K562 (cell line): ENCODE data around the gene EGR1. TPM values are rescaled to one million over a fixed set of nuclear protein-coding genes. Genes with fewer than 3 reads are reported as not detected.

Source experiments
- ATAC-seq: fragments of 200-7000 bp; cut with Tn5 transposase; 3 replicates; pipeline ENCODE4 v1.9.1; 2020; ENCODE audit warnings: moderate library complexity
- BruUV-seq: library from RNA; stranded (reverse); fragments of 400-500 nt; replicated peaks from 2 replicates; lab custom pipeline; 2021; lab: Mats Ljungman, UMichigan
- CTCF ChIA-PET: fragments of 300-600 bp; formaldehyde crosslinking; extraction: SDS; loops from one replicate; lab custom pipeline; 2021; ENCODE audit warnings: low intra/inter-chr PET ratio; lab: Yijun Ruan, JAX
- POLR2A ChIA-PET: fragments of 300-600, 350-650 bp; sonication (Branson Sonifier 250); formaldehyde crosslinking; extraction: SDS; loops from one replicate; lab custom pipeline; 2021; ENCODE audit warnings: antibody characterized with exemption, inconsistent platforms; lab: Yijun Ruan, JAX
- DNase-seq, 4 experiments: peaks; one replicate each; pipeline versions ENCODE4 v3.0.0 to v3.0.0-alpha.2; 2011 to 2018; ENCODE audit warnings: low spot score in 3 of 4, mixed read lengths in 3 of 4; ENCODE audit errors: extremely low read depth in 1 of 4
- FAIRE-seq: peaks from 2 replicates; lab custom pipeline; 2011; peaks lifted over from hg19 to GRCh38; lab: Jason Lieb, UNC
- H2AFZ ChIP-seq: 2 replicates; pipeline ENCODE4 v1.6.0; 2011; ENCODE audit warnings: low read depth, low read length, control low read depth, inconsistent platforms
- H3K27ac ChIP-seq: fragments of 200-600 bp; 3 replicates; pipeline ENCODE4 v1.8.0; 2011; ENCODE audit warnings: low read depth, mild to moderate bottlenecking, control low read depth, inconsistent platforms, low read length, moderate library complexity, mixed read lengths; ENCODE audit errors: extremely low read depth
- H3K27me3 ChIP-seq, 2 experiments: fragments of 300-600 bp in 1 of 2; 2 replicates in 1 of 2; 3 replicates in 1 of 2; pipeline versions ENCODE4 v1.6.0 to v1.8.0; 2011; ENCODE audit warnings: inconsistent platforms in 2 of 2, low read length in 2 of 2, mild to moderate bottlenecking in 1 of 2, mixed read lengths in 1 of 2, moderate library complexity in 1 of 2; ENCODE audit not compliant: control insufficient read depth in 2 of 2, insufficient read depth in 2 of 2
- H3K36me3 ChIP-seq: fragments of 300-600 bp; 3 replicates; pipeline ENCODE4 v1.8.0; 2011; ENCODE audit warnings: mild to moderate bottlenecking, low read length, inconsistent platforms; ENCODE audit not compliant: control insufficient read depth, insufficient read depth
- H3K4me1 ChIP-seq, 2 experiments: fragments of 200-600 bp in 1 of 2; replicated peaks in 1 of 2; 2 replicates in 1 of 2; 3 replicates in 1 of 2; pipeline versions ENCODE4 v1.5.1 to v1.8.0; 2011; ENCODE audit warnings: inconsistent platforms in 2 of 2, low read length in 2 of 2, mild to moderate bottlenecking in 1 of 2, mixed read lengths in 1 of 2, moderate library complexity in 1 of 2; ENCODE audit not compliant: control insufficient read depth in 2 of 2, insufficient read depth in 2 of 2
- H3K4me2 ChIP-seq: 2 replicates; pipeline ENCODE4 v1.6.1; 2011; ENCODE audit warnings: low read length, control low read depth, inconsistent platforms, mixed read lengths; ENCODE audit not compliant: insufficient read depth
- H3K4me3 ChIP-seq: fragments of 200-600 bp; sonication (generic), shearing (Covaris generic); 2 replicates; pipeline ENCODE4 v1.5.1; 2016; ENCODE audit warnings: control low read depth, inconsistent platforms
- H3K79me2 ChIP-seq: fragments of 200-600 bp; 3 replicates; pipeline ENCODE4 v1.8.0; 2011; ENCODE audit warnings: low read length, inconsistent platforms; ENCODE audit not compliant: control insufficient read depth, insufficient read depth
- H3K9ac ChIP-seq, 2 experiments: 2 replicates each; pipeline versions ENCODE4 v1.6.0 to v1.6.1; 2011; ENCODE audit warnings: low read depth in 2 of 2, low read length in 2 of 2, control low read depth in 1 of 2, inconsistent platforms in 1 of 2, mild to moderate bottlenecking in 1 of 2, mixed read lengths in 1 of 2; ENCODE audit not compliant: insufficient read depth in 1 of 2
- H3K9me1 ChIP-seq: one replicate; pipeline ENCODE4 v1.6.0; 2011; ENCODE audit warnings: inconsistent platforms, mild to moderate bottlenecking, low read length, moderate library complexity; ENCODE audit not compliant: control insufficient read depth, insufficient read depth
- H3K9me3 ChIP-seq: replicated peaks from 2 replicates; pipeline ENCODE4 v1.5.1; 2011; ENCODE audit warnings: low read depth, low read length, inconsistent platforms; ENCODE audit not compliant: control insufficient read depth, insufficient read depth
- H4K20me1 ChIP-seq: replicated peaks from 2 replicates; pipeline ENCODE4 v1.6.1; 2011; ENCODE audit warnings: low read length, inconsistent platforms, mixed read lengths; ENCODE audit not compliant: control insufficient read depth, insufficient read depth
- ATF7 ChIP-seq: fragments of 450-650 bp; IDR thresholded peaks from 2 replicates; pipeline ENCODE4 v1.7.1; 2014; ENCODE audit warnings: mild to moderate bottlenecking, moderate library complexity
- BRF2 ChIP-seq: IDR thresholded peaks from 3 replicates; pipeline ENCODE4 v1.6.1; 2011; ENCODE audit warnings: borderline replicate concordance, mild to moderate bottlenecking; ENCODE audit not compliant: insufficient read length, insufficient read depth
- CBX1 ChIP-seq: sonication (generic); IDR thresholded peaks from 2 replicates; pipeline ENCODE4 v1.6.1; 2016; ENCODE audit warnings: antibody characterized with exemption, low read depth, mild to moderate bottlenecking
- CHD1 ChIP-seq: fragments of 200-600 bp; sonication (generic); IDR thresholded peaks from one replicate; pipeline ENCODE4 v1.6.1; 2012; ENCODE audit warnings: mild to moderate bottlenecking, moderate library complexity, low read length, inconsistent platforms
- ELF4 ChIP-seq: fragments of 450-650 bp; formaldehyde crosslinking; IDR thresholded peaks from 2 replicates; pipeline ENCODE4 v1.4.0; 2022; ENCODE audit warnings: missing genetic modification characterization
- GTF2F1 ChIP-seq: IDR thresholded peaks from 2 replicates; pipeline ENCODE4 v1.6.1; 2011; ENCODE audit warnings: low read depth, low read length, improper control_type of control experiment
- LCOR ChIP-seq: sonication (generic); formaldehyde crosslinking; IDR thresholded peaks from 2 replicates; pipeline ENCODE4 v1.8.0; 2022; ENCODE audit warnings: mild to moderate bottlenecking, missing genetic modification reagents
- NFIC ChIP-seq: fragments of 450-650 bp; IDR thresholded peaks from 2 replicates; pipeline ENCODE4 v1.6.1; 2017; ENCODE audit warnings: mild to moderate bottlenecking, inconsistent platforms
- TBP ChIP-seq: optimal IDR thresholded peaks from 2 replicates; pipeline ENCODE3; 2011; ENCODE audit warnings: low read depth, low read length, improper control_type of control experiment
- TEAD1 ChIP-seq, 2 experiments: fragments of 450-650 bp in 1 of 2; sonication (generic) in 1 of 2; formaldehyde crosslinking; IDR thresholded peaks; 2 replicates each; pipeline versions ENCODE4 v1.4.0 to v1.8.0; 2020 to 2022; ENCODE audit warnings: mild to moderate bottlenecking in 2 of 2, missing genetic modification reagents in 1 of 2
- ZNF444 ChIP-seq: fragments of 250-450 bp; sonication (Bioruptor Pico); IDR thresholded peaks from 2 replicates; pipeline ENCODE4 v1.4.0; 2020; ENCODE audit warnings: mild to moderate bottlenecking, moderate library complexity
- ZNF586 ChIP-seq: fragments of 450-650 bp; formaldehyde crosslinking; conservative IDR thresholded peaks from 2 replicates; pipeline ENCODE4 v1.4.0; 2020; ENCODE audit warnings: mild to moderate bottlenecking, moderate library complexity
- WGBS: fragments of 100-300 bp; shearing (Covaris generic); methylation state at CpG from one replicate; pipeline ENCODE4 v1.1.6; 2016; ENCODE audit warnings: low coverage, mixed read lengths; ENCODE audit not compliant: insufficient coverage; ENCODE audit errors: missing lambda C conversion rate; 5-methylcytosine and 5-hydroxymethylcytosine counted together
- in situ Hi-C: fragments of 300-500 bp; cut with MboI; formaldehyde crosslinking; loops from 4 replicates; pipeline ENCODE4 v1.15.0; 2018; ENCODE audit warnings: inconsistent platforms, mixed read lengths
- intact Hi-C: fragments of 100-400 bp; cut with micrococcal nuclease; formaldehyde crosslinking; loops from 2 replicates; pipeline ENCODE4 v1.14.2; 2022
- polyA plus RNA-seq, 8 experiments: library from polyadenylated mRNA; depleted of rRNA in 4 of 8; stranded (reverse) in 5 of 8; unstranded in 3 of 8; fragments of >200 nt; fragmentation: Nextera tagmentation in 2 of 8; fragmentation: Illumina TruSeq in 1 of 8; extraction: Ambion mirVana in 2 of 8; extraction: Trizol in 1 of 8; gene quantifications; 2 replicates each; pipeline versions ENCODE4 v1.2.1 to v1.2.3, GENCODE V29; 2011 to 2014; ENCODE audit warnings: inconsistent platforms in 1 of 8, missing spikeins in 1 of 8
- total RNA-seq, 7 experiments: library from RNA; depleted of rRNA in 6 of 7; stranded (reverse); fragments of >200 nt in 6 of 7; fragmentation: Illumina TruSeq in 2 of 7; extraction: Trizol in 2 of 7; gene quantifications; 2 replicates each; pipeline versions ENCODE4 v1.2.1 to v1.2.3, GENCODE V29; 2011 to 2021; ENCODE audit warnings: low replicate concordance in 1 of 7
- TF ChIP-seq, protein P1 (sequence below): fragments of 250-450 bp; sonication (Bioruptor Pico); IDR thresholded peaks from 2 replicates; pipeline ENCODE4 v1.8.0; 2021; ENCODE audit warnings: mild to moderate bottlenecking, moderate library complexity

EGR1 gene
- total and polyA plus RNA-seq, 9 of the 15 experiments (the other 6 are each of a cell fraction or from before 2014, with no cell fraction given): 1.3 to 132 (median 21.5) TPM

GRCh38 chr5:138498376-138498775, 33.1 kb downstream of the EGR1 start:
- BruUV-seq: no TSS peak
- H3K36me3 ChIP-seq: no peaks in the 10 kb centered on the region
- no peaks in the 10 kb centered on the region; the same call in 2 of the 3 replicates for H3K79me2 ChIP-seq
- H3K9me3 ChIP-seq: no peaks in the 10 kb centered on the region
- in situ Hi-C loops: no loop called here
- intact Hi-C loops: no loop called here
- ChIA-PET POLR2A (interaction anchor here (0.6 to 2.9 kb wide), 3 partner anchors 12 to 292 kb away, joined by 3 to 11 read pairs (median 6); partner anchors contain the start of gene EGR1), CTCF (interaction anchor here (1.6 kb wide), 1 partner anchor 34 kb away, joined by 3 read pairs; no protein-coding TSS in a partner anchor)
- H3K4me3 ChIP-seq: no peak overlapping the region
- FAIRE-seq (no peak), DNase-seq (no peak), ATAC-seq (no peak)
- no peak overlapping the region for H2AFZ ChIP-seq
- H3K4me1 ChIP-seq: peaks cover 5 to 7% of the 10 kb centered on the region in 2 experiments; a peak in 4 of 5 replicates
- 6% methylated on average over 4 of the region's 4 CpGs for WGBS
- H4K20me1 ChIP-seq: no peaks in the 10 kb centered on the region
- no peaks in the 10 kb centered on the region for H3K27me3 ChIP-seq
- TF ChIP-seq NFIC: peak; percentile 71
- no peak for TF ChIP-seq BRF2
- no peaks in the 10 kb centered on the region for H3K9me1 ChIP-seq
- H3K9ac ChIP-seq: no peak overlapping the region
- no peak overlapping the region for H3K4me2 ChIP-seq
- H3K27ac ChIP-seq: no peak overlapping the region

GRCh38 chr5:138502121-138502520, 36.8 kb downstream of the EGR1 start:
- Histone ChIP-seq H3K27me3 (no peaks in the 10 kb centered on the region), H3K4me1 (peaks cover 0 to 2% of the 10 kb centered on the region in 2 experiments; a peak in 1 of 5 replicates), H3K36me3 (peaks cover 13% of the 10 kb centered on the region), H3K4me3 (no peak overlapping the region), H4K20me1 (no peaks in the 10 kb centered on the region; the same call in 1 of the 2 replicates), H3K9ac (peak overlapping the region in 1 of 2 experiments; percentile 50; a peak in 1 of 4 replicates), H3K4me2 (no peak overlapping the region), H3K79me2 (no peaks in the 10 kb centered on the region), H2AFZ (no peak overlapping the region), H3K9me1 (no peaks in the 10 kb centered on the region), H3K27ac (no peak overlapping the region), H3K9me3 (no peaks in the 10 kb centered on the region)
- BruUV-seq: no TSS peak
- intact Hi-C loops: no loop called here
- in situ Hi-C loops: loop anchor here (5.0 kb wide), 1 partner anchor 40 kb away; no protein-coding TSS in a partner anchor
- ChIA-PET CTCF (interaction anchor here (5.4 kb wide), 1 partner anchor 38 kb away, joined by 57 read pairs; the partner anchor contains the start of gene EGR1), POLR2A (interaction anchor here (0.9 to 5.2 kb wide), 10 partner anchors 8 to 53 kb away, joined by 3 to 46 read pairs (median 8); partner anchors contain the start of genes EGR1 and ETF1)
- FAIRE-seq (no peak), ATAC-seq (no peak), DNase-seq (no peak)
- 55% methylated on average over 4 of the region's 4 CpGs for WGBS
- TF ChIP-seq ZNF586 (CRISPR knock-in tag) (no peak), CHD1 (no peak), ELF4 (CRISPR knock-in tag) (no peak), ZNF444 (CRISPR knock-in tag) (no peak), ATF7 (no peak), TEAD1 (CRISPR knock-in tag; IDR thresholded peaks at IDR 0.05) (no peak), TBP (no peak), LCOR (no peak), GTF2F1 (no peak), CBX1 (no peak)
- TF ChIP-seq, protein P1, sequence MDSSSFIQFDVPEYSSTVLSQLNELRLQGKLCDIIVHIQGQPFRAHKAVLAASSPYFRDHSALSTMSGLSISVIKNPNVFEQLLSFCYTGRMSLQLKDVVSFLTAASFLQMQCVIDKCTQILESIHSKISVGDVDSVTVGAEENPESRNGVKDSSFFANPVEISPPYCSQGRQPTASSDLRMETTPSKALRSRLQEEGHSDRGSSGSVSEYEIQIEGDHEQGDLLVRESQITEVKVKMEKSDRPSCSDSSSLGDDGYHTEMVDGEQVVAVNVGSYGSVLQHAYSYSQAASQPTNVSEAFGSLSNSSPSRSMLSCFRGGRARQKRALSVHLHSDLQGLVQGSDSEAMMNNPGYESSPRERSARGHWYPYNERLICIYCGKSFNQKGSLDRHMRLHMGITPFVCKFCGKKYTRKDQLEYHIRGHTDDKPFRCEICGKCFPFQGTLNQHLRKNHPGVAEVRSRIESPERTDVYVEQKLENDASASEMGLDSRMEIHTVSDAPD (CRISPR knock-in tag): no peak
